GM21717 (cell line): ENCODE results near the gene CLEC12A.
"Not testable (repeated sequence)": the region's sequence is repeated elsewhere in the genome, so short reads cannot be mapped to it uniquely, and the experiment has no call there.

Experiments used
- ATAC-seq: cut with Tn5 transposase; IDR thresholded peaks from one replicate; pipeline ENCODE4 v1.9.1; 2021; ENCODE audit warnings: mild to moderate bottlenecking, moderate library complexity; ENCODE audit not compliant: unreplicated experiment

CLEC12A gene

DNA sequence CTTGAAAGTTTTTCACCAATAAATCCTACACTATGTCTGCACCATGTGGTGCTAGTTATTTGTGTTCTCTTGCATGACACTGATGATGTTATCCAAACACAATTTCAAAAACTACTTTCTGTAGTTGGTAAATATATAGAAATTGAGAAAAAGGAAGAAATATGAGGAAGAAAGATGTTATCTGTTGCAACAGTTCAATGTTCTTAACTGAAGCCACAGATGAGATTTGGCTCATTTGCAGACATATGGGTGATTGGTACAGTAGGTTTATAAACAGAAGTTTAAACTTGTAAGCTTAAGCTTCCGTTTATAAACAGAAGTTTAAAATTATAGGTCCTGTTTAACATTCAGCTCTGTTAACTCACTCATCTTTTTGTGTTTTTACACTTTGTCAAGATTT is at the start of gene CLEC12A:
Gene CLEC12A (plus strand): TSS at position 229 of the 400 bp plus-strand sequence. CDS start 188 bp downstream, outside the sequence.
- no peak for ATAC-seq

DNA sequence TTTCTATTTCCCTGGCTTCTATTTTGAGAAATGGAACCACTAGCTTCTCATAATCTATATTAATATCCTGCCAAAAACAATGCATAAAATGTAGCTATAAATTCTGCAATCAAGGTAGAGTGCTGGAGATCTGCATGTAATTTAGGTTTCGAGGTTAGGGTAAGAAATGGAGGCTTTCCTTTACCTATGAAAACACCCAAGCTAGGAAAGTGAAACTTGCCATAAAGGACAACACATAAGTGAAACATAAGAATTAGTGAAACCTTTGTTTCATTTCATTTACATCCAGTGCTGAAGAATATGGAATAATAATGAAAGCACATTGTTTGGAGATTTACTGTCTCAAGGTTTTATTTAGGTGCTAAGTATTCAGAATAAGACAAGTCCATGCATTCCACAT is 48.8 kb upstream of the CLEC12A start:
- ATAC-seq: no peak

DNA sequence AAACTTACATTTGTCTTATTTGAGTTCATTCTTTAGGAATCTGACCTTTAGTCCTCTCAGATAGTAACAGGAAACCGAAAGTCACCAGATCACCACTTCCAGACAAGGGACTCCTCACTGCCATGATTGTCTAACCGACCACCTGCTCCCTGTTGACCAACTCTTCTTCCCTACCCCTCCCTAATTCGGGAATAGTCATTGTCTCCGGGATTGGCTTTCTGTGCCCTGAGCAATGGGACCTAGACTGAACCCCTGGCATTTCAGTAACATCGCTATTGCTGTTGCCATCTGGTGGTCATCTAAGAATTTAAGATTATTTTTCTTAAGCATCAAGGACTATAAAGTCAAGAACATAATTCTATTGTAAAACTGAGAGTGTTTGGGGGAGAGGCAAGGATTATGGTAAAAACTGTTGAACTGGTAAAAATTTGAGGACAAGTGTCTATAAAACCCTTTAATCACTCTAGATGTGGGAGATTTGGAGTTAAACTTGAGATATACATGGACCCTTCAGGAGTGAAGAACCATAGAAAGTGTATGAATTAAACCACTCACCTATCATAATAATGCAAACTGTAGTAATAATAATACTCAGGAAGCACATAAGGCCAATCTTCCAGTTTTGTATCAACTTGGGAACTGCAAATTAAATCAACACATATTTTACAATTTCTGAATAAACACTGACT is 45.4 kb upstream of the CLEC12A start:
- no peak for ATAC-seq

DNA sequence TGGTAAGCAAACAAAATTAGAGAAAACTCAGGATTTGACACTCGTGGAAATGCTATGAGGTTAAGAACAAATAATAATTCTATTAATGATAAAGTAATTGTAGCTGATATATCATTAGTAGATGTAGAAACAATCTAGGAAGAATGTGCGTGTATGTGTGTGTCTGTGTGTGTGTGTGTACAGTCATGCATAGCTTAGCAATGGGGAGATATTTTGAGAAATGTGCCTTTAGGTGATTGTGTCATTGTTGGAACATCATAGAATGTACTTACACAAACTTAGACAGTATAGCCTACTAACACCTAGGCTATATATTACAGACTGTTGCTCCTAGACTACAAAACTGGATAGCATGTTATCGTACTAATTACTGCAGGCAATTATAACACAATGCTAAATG is 44.3 kb upstream of the CLEC12A start:
- no peak for ATAC-seq

DNA sequence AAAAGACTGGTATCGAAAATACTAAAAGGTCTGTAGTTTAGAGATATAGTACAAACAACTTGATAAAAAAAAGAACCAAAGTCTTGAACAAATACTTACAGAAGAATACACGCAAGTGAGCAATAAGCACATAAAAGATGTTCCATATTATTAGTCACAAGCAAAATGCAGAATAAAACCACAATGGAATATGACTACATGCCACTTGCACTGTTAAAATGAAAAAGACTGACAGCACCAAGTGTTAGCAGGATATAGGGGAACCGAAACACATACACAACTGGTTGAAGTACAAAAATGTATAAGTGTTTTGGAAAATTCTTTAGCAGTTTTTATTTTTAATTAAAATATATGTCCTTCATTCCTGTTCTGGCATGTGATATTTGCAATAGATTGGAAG is 42.6 kb upstream of the CLEC12A start:
- ATAC-seq: no peak

DNA sequence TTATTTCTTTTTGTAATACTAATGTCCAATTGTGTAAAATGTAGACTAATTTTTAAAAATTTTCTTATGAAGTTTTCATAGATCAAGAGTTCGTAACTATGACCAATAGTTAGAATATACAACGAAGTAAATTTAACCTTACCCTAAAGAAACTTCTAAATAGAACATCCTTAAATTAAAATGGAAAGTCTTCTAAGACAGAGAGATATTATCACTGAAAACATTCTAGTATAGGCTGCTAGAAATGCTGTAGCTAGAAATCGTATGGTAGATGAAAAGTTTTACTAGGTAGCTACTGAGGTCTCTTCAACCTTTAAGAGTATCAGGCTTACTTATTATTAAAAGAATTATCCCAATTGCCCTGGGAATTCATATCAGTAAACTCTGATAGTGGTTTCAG is 40.0 kb upstream of the CLEC12A start:
- ATAC-seq: no peak

DNA sequence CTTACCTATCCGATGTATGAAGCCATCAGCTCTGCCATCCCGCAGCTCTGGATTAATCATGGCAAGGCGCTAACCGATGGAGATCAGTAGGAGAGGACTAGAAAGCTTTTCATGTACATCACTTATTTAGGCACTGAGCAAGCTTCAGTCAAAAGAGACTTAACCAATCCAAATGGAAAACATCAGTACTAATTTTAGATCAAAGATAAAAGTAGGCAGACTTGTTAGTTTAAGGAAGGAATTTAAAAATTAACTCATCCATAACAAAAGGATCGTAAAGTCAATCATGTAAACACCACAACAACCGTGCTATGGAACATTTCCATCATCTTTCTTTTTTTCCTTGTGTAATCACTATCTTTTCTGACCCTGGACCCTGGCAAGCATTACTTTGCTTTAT is 38.9 kb upstream of the CLEC12A start, which contains the start of gene CLEC2A:
Gene CLEC2A (minus strand): TSS at position 101 of the 400 bp plus-strand sequence. CDS start 41 bp downstream, at position 60.
- ATAC-seq: no peak

DNA sequence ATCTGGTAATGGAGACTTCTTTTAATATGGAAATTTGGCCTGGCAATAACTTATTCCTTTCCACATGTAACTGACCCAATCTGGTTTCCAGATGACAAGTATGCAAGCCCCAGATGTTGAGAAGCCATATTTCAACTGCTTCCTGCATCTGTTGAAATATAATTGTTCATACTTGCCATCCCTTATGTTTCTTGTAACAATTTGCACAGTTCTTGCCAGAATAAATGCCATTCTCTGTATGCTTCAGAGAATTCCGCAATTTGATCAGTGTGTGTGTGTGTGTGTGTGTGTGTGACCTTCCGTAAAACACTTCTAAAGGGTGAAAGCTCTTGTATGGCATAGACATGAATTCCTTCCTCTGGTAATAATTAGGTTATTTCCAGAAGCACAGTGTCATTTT is 37.3 kb upstream of the CLEC12A start:
- ATAC-seq: no peak

DNA sequence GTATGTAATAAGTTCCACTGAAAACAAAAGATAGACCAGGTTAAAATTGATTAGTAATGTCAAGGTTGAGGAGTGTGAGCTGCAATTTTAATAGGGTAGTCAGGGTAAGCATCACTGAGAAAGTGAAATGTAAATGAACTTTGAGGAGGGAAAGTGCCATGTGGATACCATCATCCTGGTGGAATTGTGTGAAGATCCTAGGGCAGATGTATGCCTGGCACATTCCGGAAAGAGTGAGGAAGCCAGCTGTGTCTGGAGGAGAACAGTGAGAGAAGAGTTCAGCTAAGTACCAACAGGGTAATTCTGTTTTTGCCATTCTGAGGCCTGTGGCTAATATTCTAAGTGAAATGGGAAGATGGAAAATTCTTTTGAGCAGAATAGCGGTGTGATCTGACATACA is 36.2 kb upstream of the CLEC12A start:
- no peak for ATAC-seq

DNA sequence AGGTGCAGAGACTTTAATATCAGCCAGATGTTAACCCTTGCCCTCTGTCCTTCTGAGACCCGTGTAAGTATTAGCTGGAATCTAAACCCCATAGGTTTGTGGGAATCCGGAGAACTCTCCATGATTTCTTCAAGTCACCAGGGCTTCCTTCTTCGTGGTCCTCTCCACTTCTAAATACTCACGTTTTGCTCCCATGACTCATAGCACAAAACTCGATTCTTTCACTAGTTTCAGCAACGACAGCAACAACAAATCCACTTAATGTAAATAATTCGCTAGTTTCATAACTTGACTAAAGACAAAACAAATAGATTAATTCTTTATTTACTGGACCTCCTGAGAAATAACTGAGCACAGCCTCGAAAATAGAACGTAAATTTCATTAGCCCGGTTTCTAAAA is 34.6 kb upstream of the CLEC12A start:
- no peak for ATAC-seq

DNA sequence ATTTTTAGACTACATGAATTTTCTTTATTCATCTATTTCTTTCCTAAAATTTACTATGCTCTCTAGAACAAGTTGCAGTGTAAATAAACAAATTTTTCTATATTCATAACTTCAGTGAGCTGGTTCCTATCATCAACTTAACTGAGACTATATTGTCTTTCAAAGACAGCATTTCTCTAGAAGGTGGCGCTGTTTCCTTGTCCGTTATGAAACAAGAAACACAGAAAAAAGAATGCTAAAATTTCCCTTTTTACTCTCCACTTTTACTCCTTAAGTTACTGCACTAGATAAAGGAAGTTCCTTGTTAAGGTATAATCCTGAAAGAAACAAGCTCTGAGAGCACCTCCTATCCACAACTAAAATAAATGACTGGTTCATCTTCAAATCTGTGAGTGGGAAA is 30.8 kb upstream of the CLEC12A start:
- ATAC-seq: no peak

DNA sequence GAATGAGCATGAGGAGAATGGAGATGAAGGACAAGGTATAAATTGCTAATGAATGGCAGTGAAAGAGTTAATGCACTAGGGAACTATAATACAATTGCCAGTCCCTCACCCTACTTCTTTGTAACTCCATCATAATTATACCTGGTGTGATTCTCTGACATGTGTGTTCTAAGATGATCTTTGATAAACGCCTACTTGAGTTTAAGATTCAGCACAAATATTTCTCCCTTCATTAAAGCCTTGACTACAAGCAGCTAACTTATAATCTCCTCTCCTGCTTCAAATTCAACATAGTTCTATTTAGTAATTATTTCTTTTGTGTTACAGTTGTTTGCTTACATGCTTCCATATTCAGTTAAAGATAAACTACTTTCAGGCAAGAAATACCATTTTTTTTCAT is 29.4 kb upstream of the CLEC12A start:
- ATAC-seq: no peak

DNA sequence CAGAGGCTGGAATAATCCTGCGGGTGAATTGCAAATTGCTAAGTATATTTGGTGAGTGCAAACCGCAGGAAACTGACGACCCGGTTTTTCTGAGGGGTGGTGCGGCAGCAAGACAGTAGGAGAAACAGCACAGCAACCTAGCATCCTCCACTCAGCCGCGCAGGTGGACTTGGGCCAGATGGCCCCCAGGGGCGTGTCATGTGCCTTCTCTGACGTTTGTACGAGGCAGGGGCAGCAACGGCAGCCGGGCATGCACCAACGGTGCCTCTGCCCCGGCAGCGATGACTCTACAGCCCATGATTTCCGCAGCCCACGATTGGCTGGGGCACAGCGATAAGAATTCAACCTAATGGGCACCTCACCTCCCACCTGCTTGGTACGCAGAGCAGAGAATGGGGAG is 28.0 kb upstream of the CLEC12A start:
- no peak for ATAC-seq

DNA sequence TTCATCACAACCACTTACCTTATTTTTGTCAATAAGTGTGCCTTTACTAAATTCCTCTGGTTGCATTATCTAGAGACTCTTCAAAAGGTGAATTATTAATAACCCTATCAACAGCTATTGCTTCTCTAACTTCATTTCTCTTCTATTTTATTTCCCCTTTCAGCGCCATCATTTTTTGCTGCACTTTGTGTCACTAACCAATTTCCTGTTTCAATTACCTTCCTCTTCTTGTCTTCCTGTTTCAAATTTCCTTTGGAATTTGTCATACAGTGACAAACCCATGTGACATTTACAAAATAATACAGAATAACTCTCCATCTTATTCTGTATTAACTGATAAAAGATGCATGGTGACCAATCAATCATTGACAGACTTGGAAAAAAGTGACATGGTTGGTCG is 26.8 kb upstream of the CLEC12A start:
- no peak for ATAC-seq

DNA sequence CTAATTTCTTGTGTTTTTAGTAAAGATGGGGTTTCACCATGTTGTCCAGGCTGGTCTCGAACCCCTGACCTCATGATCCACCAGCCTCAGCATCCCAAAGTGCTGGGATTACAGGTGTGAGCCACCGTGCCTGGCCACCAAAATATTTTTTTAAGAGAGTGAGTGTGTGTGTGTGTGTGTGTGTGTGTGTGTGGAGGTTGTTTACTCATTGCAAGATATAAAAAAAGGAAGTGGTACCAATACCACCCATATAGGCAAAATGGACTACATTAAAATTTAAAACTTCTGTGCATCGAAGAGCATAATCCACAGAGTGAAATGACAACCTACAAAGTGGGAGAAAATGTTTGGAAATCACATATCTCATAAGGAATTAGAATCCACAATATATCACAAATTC is 23.5 kb upstream of the CLEC12A start:
- ATAC-seq: no peak

DNA sequence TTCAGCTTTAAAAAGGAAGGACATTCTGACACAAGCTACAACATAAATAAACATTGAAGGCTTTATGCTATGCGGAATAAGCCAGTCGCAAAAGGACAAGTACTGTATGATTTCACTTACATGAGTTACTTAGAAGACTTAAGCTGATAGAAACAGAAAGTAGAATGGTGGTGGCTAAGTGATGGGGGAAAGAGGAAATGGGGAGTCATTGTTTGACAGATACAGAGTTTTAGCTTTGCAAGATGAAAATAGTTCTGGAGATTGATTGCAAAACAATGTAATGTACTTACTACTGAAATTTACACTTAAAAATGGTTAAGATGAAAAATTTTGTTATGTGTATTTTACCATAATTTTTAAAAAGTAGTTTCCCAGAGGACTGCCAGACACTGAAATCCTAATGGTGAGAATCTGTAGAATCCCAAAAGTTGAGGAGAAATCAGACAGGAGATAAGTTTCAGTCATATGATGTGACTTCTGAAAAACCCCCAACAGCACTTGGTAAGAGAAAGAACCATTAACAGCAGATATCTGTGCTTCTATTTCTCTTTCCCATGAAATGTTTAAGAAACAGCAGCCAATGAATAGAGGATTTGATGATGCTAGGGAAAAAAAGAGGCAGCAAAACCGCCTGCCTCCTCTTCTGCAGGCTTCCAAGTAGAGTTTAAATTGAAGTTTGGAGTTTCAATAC is 22.5 kb upstream of the CLEC12A start:
- ATAC-seq: peak; percentile 93

DNA sequence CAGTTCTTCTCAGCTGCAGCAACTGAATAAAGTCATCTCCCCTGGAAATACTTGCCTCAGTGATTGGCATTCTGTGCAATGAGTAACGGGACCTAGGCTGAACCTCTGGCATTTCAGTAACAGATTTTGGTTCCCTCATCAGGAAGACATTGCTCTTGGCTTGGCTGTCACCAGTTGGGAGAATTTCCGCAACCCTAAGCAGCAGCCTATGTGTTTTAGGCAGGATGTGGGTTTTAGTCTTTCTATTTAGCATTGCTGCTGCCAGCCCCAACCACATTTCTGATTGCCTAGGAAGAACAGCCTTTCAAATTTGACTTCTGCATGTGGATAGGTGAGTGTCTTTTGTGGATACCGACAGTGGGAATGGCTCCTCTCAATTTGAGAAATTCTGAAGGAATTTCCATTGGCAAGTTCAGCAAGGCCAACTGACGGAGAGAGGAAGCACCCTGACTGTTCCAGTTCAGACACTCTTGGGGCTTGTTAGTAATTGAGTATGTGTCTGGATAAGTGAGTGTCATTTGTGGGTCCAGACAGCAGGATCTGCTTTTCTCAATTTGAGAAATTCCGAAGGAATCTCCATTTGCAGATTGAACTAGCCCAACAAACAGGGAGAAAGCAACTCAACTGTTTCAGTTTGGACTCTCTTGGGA is 20.1 kb upstream of the CLEC12A start:
- no peak for ATAC-seq

DNA sequence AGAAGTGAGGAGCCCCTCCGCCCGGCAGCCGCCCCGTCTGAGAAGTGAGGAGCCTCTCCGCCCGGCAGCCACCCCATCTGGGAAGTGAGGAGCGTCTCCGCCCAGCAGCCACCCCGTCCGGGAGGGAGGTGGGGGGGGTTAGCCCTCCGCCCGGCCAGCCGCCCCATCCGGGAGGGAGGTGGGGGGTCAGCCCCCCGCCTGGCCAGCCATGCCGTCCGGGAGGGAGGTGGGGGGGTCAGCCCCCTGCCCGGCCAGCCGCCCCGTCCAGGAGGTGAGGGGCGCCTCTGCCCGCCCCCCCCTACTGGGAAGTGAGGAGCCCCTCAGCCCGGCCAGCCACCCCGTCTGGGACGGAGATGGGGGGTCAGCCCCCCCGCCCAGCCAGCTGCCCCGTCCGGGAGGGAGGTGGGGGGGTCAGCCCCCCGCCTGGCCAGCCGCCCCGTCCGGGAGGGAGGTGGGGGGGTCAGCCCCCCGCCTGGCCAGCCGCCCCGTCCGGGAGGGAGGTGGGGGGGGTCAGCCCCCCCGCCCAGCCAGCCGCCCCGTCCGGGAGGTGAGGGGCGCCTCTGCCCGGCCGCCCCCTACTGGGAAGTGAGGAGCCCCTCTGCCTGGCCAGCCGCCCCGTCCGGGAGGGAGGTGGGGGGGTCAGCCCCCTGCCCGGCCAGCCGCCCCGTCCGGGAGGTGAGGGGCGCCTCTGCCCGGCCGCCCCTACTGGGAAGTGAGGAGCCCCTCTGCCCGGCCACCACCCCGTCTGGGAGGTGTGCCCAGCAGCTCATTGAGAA is 18.1 kb upstream of the CLEC12A start:
- not testable (repeated sequence) for ATAC-seq

DNA sequence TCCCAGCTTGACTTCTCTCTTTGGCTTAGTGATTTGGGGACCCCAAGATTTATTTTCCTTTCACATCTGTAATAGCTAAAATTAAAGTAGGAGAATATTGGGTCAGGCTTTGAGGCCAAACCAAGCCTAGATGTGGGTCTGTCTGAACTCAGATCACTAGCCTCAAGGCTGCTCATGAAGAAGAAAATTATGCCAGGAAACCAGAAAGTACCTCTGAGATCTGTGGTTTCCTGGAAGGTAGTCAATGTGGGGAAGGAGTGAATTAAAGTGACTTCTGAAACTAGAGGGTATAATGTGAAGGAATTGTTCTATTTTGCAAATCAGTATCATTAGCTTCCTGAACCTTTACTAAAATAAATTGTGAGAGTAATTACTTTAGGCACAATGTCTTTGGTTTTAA is 13.4 kb upstream of the CLEC12A start:
- no peak for ATAC-seq

DNA sequence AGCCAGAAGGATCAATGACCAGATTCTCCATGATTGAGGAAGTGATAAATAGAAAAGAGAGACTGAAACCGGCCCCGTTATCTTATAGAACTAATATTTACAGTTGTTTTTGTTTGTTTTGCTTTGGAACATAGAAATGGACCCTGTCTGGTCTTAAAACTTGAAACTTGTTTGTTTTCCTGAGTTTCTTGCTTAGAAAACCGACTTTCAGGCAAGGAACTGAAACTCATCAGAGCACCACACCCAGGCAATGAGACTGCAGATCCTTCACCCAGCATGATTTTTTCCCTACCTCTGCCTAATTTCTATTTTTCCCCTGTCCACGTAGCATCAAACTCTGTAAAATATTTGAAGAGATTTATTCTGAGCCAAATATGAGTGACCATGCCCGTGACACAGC is 10.6 kb upstream of the CLEC12A start:
- ATAC-seq: no peak

DNA sequence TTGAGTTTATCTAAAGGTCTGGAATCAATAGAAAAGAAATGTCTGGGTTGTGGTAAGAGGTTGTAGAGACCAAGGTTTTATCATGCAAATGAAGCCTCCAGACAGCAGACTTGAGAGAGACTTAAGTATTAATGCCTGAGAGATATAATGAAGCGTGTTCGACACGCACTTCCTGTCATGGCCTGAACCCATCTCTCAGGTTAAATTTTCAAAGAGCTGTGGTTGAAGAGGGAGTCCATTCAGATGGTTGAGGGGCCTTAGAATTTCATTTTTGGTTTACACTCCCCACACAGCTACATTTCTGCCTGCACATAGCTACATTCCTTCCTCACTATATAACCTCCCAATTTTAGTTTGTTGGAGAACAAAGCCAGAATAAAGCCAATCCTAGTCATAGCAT is 10.1 kb upstream of the CLEC12A start:
- no peak for ATAC-seq
